Spleen (tissue), 11 donors: Measurements from ENCODE around the gene CD36. TPM values are rescaled to one million over a fixed set of nuclear protein-coding genes. Genes with fewer than 3 reads are reported as not detected.
A peak's percentile ranks its signal among the peaks of the same experiment; 100 is the strongest.

Experiments used
- DNase-seq: peaks from one replicate; pipeline ENCODE4 v3.0.0-alpha.2; 2020
- H3K27ac ChIP-seq, 8 donors: fragments of 200-600 bp; sonication (generic) in 7 of 8; 1 replicate in 4 of 8; 2 replicates in 4 of 8; pipeline versions ENCODE4 v1.5.0 to v1.8.0; 2016 to 2021; ENCODE audit warnings: inconsistent platforms in 4 of 8, mild to moderate bottlenecking in 4 of 8, moderate library complexity in 1 of 8
- H3K27me3 ChIP-seq, 7 donors: fragments of 200-600 bp; sonication (generic) in 6 of 7; replicated peaks in 1 of 7; 1 replicate in 4 of 7; 2 replicates in 3 of 7; pipeline versions ENCODE4 v1.5.0 to v1.8.0; 2016 to 2021; ENCODE audit warnings: inconsistent platforms in 3 of 7, mild to moderate bottlenecking in 1 of 7
- H3K36me3 ChIP-seq, 6 donors: fragments of 200-600 bp; sonication (generic) in 5 of 6; 1 replicate in 4 of 6; 2 replicates in 2 of 6; pipeline versions ENCODE4 v1.5.0 to v1.8.0; 2016 to 2021; ENCODE audit warnings: inconsistent platforms in 2 of 6
- H3K4me1 ChIP-seq, 6 donors: fragments of 200-600 bp; sonication (generic) in 5 of 6; 1 replicate in 3 of 6; 2 replicates in 3 of 6; pipeline versions ENCODE4 v1.5.0 to v1.8.0; 2016 to 2021; ENCODE audit warnings: inconsistent platforms in 3 of 6
- H3K4me3 ChIP-seq, 8 donors: fragments of 200-600 bp; sonication (generic) in 7 of 8; 1 replicate in 4 of 8; 2 replicates in 4 of 8; pipeline versions ENCODE4 v1.5.0 to v1.8.0; 2016 to 2021; ENCODE audit warnings: inconsistent platforms in 4 of 8, mild to moderate bottlenecking in 4 of 8, moderate library complexity in 2 of 8
- H3K9me3 ChIP-seq, 8 donors: fragments of 200-600 bp; sonication (generic) in 7 of 8; 1 replicate in 4 of 8; 2 replicates in 4 of 8; pipeline versions ENCODE4 v1.5.0 to v1.8.0; 2016 to 2021; ENCODE audit warnings: inconsistent platforms in 4 of 8
- CTCF ChIP-seq, 11 experiments: fragments of 200-600 bp in 7 of 11; fragments of 450-650 bp in 4 of 11; sonication (generic) in 4 of 11; IDR thresholded peaks in 8 of 11; conservative IDR thresholded peaks in 3 of 11; 1 replicate in 7 of 11; 2 replicates in 4 of 11; pipeline versions ENCODE4 v1.4.0 to v1.8.0; 2016 to 2021; ENCODE audit warnings: antibody characterized with exemption in 11 of 11, inconsistent platforms in 4 of 11, mild to moderate bottlenecking in 1 of 11
- POLR2A ChIP-seq, 3 donors: fragments of 450-650 bp; IDR thresholded peaks; one replicate each; pipeline ENCODE4 v1.5.1; 2017; ENCODE audit warnings: antibody characterized with exemption in 3 of 3, mild to moderate bottlenecking in 1 of 3
- POLR2AphosphoS5 ChIP-seq, 3 donors: sonication (generic); formaldehyde crosslinking; IDR thresholded peaks; one replicate each; pipeline ENCODE4 v1.5.1; 2017; ENCODE audit warnings: antibody characterized with exemption in 3 of 3
- WGBS, 5 donors: extraction: QIAGEN DNeasy Blood & Tissue Kit in 3 of 5; methylation state at CpG; one replicate each; pipeline versions ENCODE4 v1.1.5 to v1.1.7; 2013 to 2018; 5-methylcytosine and 5-hydroxymethylcytosine counted together
- intact Hi-C: fragments of 100-400 bp; cut with DNase I; formaldehyde crosslinking; loops from one replicate; pipeline ENCODE4 v1.15.0; 2023; ENCODE audit warnings: low total_unique reads
- polyA plus RNA-seq, 3 donors: library from polyadenylated mRNA; stranded (reverse); fragments of 200-250 nt; gene quantifications; one replicate each; pipeline ENCODE4 v1.2.1, GENCODE V29; 2013
- total RNA-seq, 7 donors: library from RNA; depleted of rRNA in 3 of 7; stranded (reverse); fragments of >200 nt in 3 of 7; fragmentation: NEBNext Ultra II Directional in 4 of 7; extraction: Animal tissue kit (Norgen Biotek cat#: 25700) in 4 of 7; gene quantifications; one replicate each; pipeline versions ENCODE4 v1.1.0 to v1.2.1, GENCODE V29; 2016 to 2021
- donor health status: healthy with polysubstance abuse.
- donor health status: DM: no; HTN: no; CAD: no; lungs with moderate emphysema.
- donor health status: DM: no; HTN: no; CAD: no.
- donor health status: Bipolar disorder and iron deficiency.
- donor health status: healthy.
- donor health status: DM: no; HTN: no; CAD: no.
- donor health status: DM: yes; HTN: yes; CAD: no.

Gene CD36
- total and polyA plus RNA-seq, 10 donors, result 35.7 to 1,075 (median 595) TPM

GRCh38 chr7:80647436-80647835 lies 9.0 kb downstream of the CD36 start:
- Histone ChIP-seq H3K27ac (no peak overlapping the region), H3K27me3 (no peaks in the 10 kb centered on the region), H3K4me3 (peak overlapping the region in 1 of 8 donors; percentile 40), H3K36me3 (peaks cover 0 to 35% (median 0%) of the 10 kb centered on the region in 6 donors), H3K4me1 (peaks cover 0 to 59% (median 12%) of the 10 kb centered on the region in 6 donors), H3K9me3 (no peaks in the 10 kb centered on the region)
- no peak for DNase-seq
- 44 to 65% (median 46%) methylated on average over 3 of the region's 3 CpGs for WGBS, 5 donors
- no peak for TF ChIP-seq POLR2AphosphoS5 (IDR thresholded peaks at IDR 0.05)
- TF ChIP-seq CTCF (IDR thresholded peaks at IDR 0.05 in 8 of 11, conservative IDR thresholded peaks at IDR 0.05 in 3 of 11), result no peak
- no peak for TF ChIP-seq POLR2A (IDR thresholded peaks at IDR 0.05)
- intact Hi-C loops, result no loop called here

- Histone ChIP-seq H3K9me3 (no peaks in the 10 kb centered on the region), H3K4me1 (peaks cover 0 to 62% (median 10%) of the 10 kb centered on the region in 6 donors), H3K4me3 (no peak overlapping the region), H3K27ac (no peak overlapping the region), H3K36me3 (peaks cover 0 to 35% (median 0%) of the 10 kb centered on the region in 6 donors), H3K27me3 (no peaks in the 10 kb centered on the region)
- WGBS, 5 donors, result 74 to 90% (median 83%) methylated on average over 2 of the region's 2 CpGs
- TF ChIP-seq POLR2AphosphoS5 (IDR thresholded peaks at IDR 0.05), result no peak
- TF ChIP-seq CTCF (IDR thresholded peaks at IDR 0.05 in 8 of 11, conservative IDR thresholded peaks at IDR 0.05 in 3 of 11), result no peak
- no peak for TF ChIP-seq POLR2A (IDR thresholded peaks at IDR 0.05)
- intact Hi-C loops, result no loop called here
- DNase-seq, result no peak
Measured at GRCh38 chr7:80648031-80648600, 9.7 kb downstream of the CD36 start.

GRCh38 chr7:80649011-80649410 lies 10.6 kb downstream of the CD36 start:
- WGBS, 5 donors, result 84 to 97% (median 95%) methylated on average over 3 of the region's 3 CpGs
- Histone ChIP-seq H3K27ac (no peak overlapping the region), H3K27me3 (no peaks in the 10 kb centered on the region), H3K9me3 (no peaks in the 10 kb centered on the region), H3K4me3 (no peak overlapping the region), H3K4me1 (peaks cover 0 to 61% (median 7%) of the 10 kb centered on the region in 6 donors), H3K36me3 (peaks cover 0 to 35% (median 0%) of the 10 kb centered on the region in 6 donors)
- intact Hi-C loops, result no loop called here
- DNase-seq, result no peak
- TF ChIP-seq POLR2A (IDR thresholded peaks at IDR 0.05) (no peak), CTCF (IDR thresholded peaks at IDR 0.05 in 8 of 11, conservative IDR thresholded peaks at IDR 0.05 in 3 of 11) (no peak), POLR2AphosphoS5 (IDR thresholded peaks at IDR 0.05) (no peak)

GRCh38 chr7:80650030-80650429 lies 11.6 kb downstream of the CD36 start:
- no peak for DNase-seq
- 45 to 96% (median 91%) methylated on average over 2 of the region's 2 CpGs for WGBS, 5 donors
- Histone ChIP-seq H3K4me3 (no peak overlapping the region), H3K4me1 (peaks cover 0 to 56% (median 7%) of the 10 kb centered on the region in 6 donors), H3K27ac (no peak overlapping the region), H3K36me3 (peaks cover 0 to 37% (median 0%) of the 10 kb centered on the region in 6 donors), H3K9me3 (no peaks in the 10 kb centered on the region), H3K27me3 (no peaks in the 10 kb centered on the region)
- no peak for TF ChIP-seq CTCF (IDR thresholded peaks at IDR 0.05 in 8 of 11, conservative IDR thresholded peaks at IDR 0.05 in 3 of 11)
- TF ChIP-seq POLR2A (IDR thresholded peaks at IDR 0.05), result no peak
- TF ChIP-seq POLR2AphosphoS5 (IDR thresholded peaks at IDR 0.05), result no peak
- intact Hi-C loops, result no loop called here
